ENCODE measurements around the gene SORCS2. TPM values are rescaled to one million over a fixed set of nuclear protein-coding genes. Genes with fewer than 3 reads are reported as not detected.

The SORCS2 gene
- total RNA-seq, 4 donors from 2014 or later, result 0.07 to 1.2 (median 0.11) TPM

DNA sequence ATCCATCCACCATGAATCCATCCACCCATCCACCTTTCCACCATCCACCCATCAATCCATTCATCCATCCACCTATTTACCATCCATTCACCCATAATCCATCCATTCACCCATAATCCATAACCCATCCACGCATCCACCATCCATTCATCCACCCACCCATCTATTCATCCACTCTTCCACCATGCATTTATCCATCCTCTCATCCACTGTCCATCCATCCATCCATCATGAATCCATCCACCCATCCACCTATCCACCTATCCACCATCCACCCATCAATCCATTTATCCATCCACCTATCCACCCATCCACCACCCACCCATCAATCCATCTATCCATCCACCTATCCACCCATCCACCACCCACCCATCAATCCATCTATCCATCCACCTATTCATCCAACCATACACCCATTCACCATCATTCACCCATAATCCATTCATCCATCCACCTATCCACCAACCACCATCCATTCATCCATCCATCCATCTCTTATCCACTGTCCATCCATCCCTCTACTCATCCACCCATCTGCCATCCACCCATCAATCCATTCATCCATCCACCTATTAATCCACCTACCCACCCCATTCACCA, 422.1 kb downstream of the SORCS2 start:
- intact Hi-C loops (cut with DNase I; ENCODE audit: low total_unique reads), result no loop called here
- H3K36me3 ChIP-seq, result no peaks in the 10 kb centered on the region
- H3K27me3 ChIP-seq, result peaks cover 0 to 5% (median 0%) of the 10 kb centered on the region in 3 donors
- H3K4me1 ChIP-seq, result no peaks in the 10 kb centered on the region
- H3K4me3 ChIP-seq, result no peak overlapping the region
- no peak overlapping the region for H3K27ac ChIP-seq
- ATAC-seq (no peak), DNase-seq (no peak)
- no peaks in the 10 kb centered on the region for H3K9me3 ChIP-seq
- in situ Hi-C loops (cut with MboI; ENCODE audit: low sequenced_read_pairs in 4 of 4), result no loop called here
- TF ChIP-seq, protein P1, sequence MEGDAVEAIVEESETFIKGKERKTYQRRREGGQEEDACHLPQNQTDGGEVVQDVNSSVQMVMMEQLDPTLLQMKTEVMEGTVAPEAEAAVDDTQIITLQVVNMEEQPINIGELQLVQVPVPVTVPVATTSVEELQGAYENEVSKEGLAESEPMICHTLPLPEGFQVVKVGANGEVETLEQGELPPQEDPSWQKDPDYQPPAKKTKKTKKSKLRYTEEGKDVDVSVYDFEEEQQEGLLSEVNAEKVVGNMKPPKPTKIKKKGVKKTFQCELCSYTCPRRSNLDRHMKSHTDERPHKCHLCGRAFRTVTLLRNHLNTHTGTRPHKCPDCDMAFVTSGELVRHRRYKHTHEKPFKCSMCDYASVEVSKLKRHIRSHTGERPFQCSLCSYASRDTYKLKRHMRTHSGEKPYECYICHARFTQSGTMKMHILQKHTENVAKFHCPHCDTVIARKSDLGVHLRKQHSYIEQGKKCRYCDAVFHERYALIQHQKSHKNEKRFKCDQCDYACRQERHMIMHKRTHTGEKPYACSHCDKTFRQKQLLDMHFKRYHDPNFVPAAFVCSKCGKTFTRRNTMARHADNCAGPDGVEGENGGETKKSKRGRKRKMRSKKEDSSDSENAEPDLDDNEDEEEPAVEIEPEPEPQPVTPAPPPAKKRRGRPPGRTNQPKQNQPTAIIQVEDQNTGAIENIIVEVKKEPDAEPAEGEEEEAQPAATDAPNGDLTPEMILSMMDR (IDR thresholded peaks at IDR 0.05 in 4 of 5, conservative IDR thresholded peaks at IDR 0.05 in 1 of 5), result no peak
- no peak for TF ChIP-seq POLR2A (IDR thresholded peaks at IDR 0.05)

DNA sequence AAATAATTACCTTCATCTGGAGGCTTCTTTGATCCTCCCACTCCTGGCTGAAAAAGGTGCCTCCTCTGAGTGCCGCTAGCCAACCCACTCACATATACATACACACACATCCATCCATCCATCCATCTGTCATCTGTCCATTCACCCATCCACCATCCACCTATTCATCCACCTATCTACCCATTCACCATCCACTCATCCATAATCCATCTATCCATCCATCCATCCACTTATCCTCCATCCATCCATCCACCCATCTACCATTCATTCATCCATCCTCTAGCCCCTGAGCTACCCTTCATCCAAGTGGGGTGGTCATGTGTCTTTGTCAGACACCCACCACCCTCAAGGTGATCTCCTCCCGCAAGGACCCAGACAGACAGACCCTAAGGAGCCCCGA, 423.9 kb downstream of the SORCS2 start:
- DNase-seq, result no peak

DNA sequence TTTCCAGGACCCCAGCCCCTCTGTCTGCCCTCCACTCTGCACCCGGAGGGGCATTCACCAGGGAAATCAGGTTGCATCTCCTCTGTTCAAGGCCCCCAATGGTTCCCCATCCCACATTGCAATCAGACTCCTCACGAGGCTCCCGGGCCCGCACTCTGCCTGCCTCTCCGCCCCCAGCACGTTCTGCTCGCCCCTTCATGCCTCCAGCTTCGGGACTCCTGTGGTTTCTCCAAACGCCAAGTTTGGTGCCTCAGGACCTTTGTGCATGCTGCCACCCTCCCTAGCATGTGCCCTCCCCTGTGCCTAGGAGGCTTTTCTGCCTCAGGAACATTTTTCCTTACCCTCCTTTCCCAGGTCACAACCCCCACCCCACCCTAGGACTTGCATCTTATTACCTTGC, 426.0 kb downstream of the SORCS2 start:
- H3K27me3 ChIP-seq, result peaks cover 0 to 6% (median 0%) of the 10 kb centered on the region in 3 donors
- TF ChIP-seq, protein P1 (IDR thresholded peaks at IDR 0.05 in 4 of 5, conservative IDR thresholded peaks at IDR 0.05 in 1 of 5), result no peak
- TF ChIP-seq POLR2A (IDR thresholded peaks at IDR 0.05), result no peak
- H3K4me1 ChIP-seq, result no peaks in the 10 kb centered on the region
- H3K4me3 ChIP-seq, result no peak overlapping the region
- ATAC-seq (no peak), DNase-seq (no peak)
- no peaks in the 10 kb centered on the region for H3K36me3 ChIP-seq
- no peak overlapping the region for H3K27ac ChIP-seq
- in situ Hi-C loops (cut with MboI; ENCODE audit: low sequenced_read_pairs in 4 of 4), result no loop called here
- intact Hi-C loops (cut with DNase I; ENCODE audit: low total_unique reads), result no loop called here
- H3K9me3 ChIP-seq, result no peaks in the 10 kb centered on the region

More for the DNA sequence above, 423.9 kb downstream of the SORCS2 start:
- Histone ChIP-seq H3K36me3 (no peaks in the 10 kb centered on the region), H3K27ac (no peak overlapping the region), H3K4me3 (no peak overlapping the region), H3K4me1 (no peaks in the 10 kb centered on the region), H3K9me3 (no peaks in the 10 kb centered on the region), H3K27me3 (no peaks in the 10 kb centered on the region)
- in situ Hi-C loops (cut with MboI; ENCODE audit: low sequenced_read_pairs in 4 of 4), result no loop called here
- intact Hi-C loops (cut with DNase I; ENCODE audit: low total_unique reads), result no loop called here
- TF ChIP-seq POLR2A (IDR thresholded peaks at IDR 0.05), result no peak
- TF ChIP-seq, protein P1 (IDR thresholded peaks at IDR 0.05 in 4 of 5, conservative IDR thresholded peaks at IDR 0.05 in 1 of 5), result no peak
- ATAC-seq, result no peak

DNA sequence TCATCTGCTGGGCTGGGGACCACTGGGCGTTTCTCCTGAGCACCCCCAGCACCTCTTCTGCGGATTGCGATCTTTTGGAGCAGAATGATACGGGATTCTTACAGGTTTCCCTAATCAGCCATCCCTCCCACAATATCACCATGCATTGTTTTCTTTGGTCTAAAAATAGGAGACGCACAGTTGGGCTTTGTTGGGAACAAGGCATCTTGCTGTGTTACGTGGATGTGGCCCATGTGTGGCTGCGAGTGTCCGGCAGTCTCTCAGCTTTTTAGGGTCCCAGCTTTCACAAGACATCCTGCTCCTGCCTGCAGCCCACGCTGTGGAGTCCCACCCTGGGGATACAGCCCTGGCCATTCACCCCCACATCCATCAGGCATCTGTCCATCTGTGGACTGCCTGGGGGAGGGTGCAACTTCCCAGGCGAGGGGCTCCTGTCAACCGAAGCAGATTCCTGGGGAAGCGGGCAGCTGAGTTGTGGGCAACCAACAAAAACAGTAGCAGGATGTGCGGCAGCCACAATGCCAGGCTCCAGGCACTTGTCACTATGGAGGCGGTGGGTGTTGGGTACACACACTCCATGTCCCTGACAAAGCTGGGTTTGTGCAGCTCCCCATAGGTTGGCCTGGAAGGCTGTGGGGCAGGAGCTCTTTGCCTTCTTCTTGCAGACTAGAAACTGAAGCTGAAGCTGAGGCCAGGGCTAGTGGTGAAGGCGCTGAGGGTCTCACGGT, 427.9 kb downstream of the SORCS2 start:
- in situ Hi-C loops (cut with MboI; ENCODE audit: low sequenced_read_pairs in 4 of 4), result no loop called here
- TF ChIP-seq, protein P1 (IDR thresholded peaks at IDR 0.05 in 4 of 5, conservative IDR thresholded peaks at IDR 0.05 in 1 of 5), result no peak
- no peak for TF ChIP-seq POLR2A (IDR thresholded peaks at IDR 0.05)
- intact Hi-C loops (cut with DNase I; ENCODE audit: low total_unique reads), result no loop called here
- no peaks in the 10 kb centered on the region for H3K4me1 ChIP-seq
- no peak overlapping the region for H3K27ac ChIP-seq
- H3K27me3 ChIP-seq, result peaks cover 0 to 6% (median 0%) of the 10 kb centered on the region in 3 donors
- no peaks in the 10 kb centered on the region for H3K36me3 ChIP-seq
- no peak overlapping the region for H3K4me3 ChIP-seq
- DNase-seq, result no peak
- no peaks in the 10 kb centered on the region for H3K9me3 ChIP-seq
- no peak for ATAC-seq

Data from gastrocnemius medialis (tissue), 4 donors.